Heart right ventricle (tissue), 16 donors: Measurements from ENCODE around the gene TCF7L2. TPM values are rescaled to one million over a fixed set of nuclear protein-coding genes. Genes with fewer than 3 reads are reported as not detected.

Experiments used
- ATAC-seq, 8 donors: fragments of 200-7000 bp; cut with Tn5 transposase; one replicate each; pipeline ENCODE4 v1.9.1; 2020; ENCODE audit warnings: mild to moderate bottlenecking in 8 of 8, moderate library complexity in 8 of 8, moderate number of reproducible peaks in 1 of 8
- DNase-seq, 2 donors: peaks; one replicate each; pipeline ENCODE4 v3.0.0-alpha.2; 2020
- H3K27ac ChIP-seq, 10 donors: fragments of 200-600 bp; sonication (generic) in 2 of 10; one replicate each; pipeline versions ENCODE4 v1.5.0 to v1.8.0; 2020 to 2022; ENCODE audit warnings: mild to moderate bottlenecking in 3 of 10
- H3K27me3 ChIP-seq, 7 donors: fragments of 200-600 bp; one replicate each; pipeline ENCODE4 v1.8.0; 2021 to 2022; ENCODE audit warnings: mild to moderate bottlenecking in 2 of 7
- H3K36me3 ChIP-seq, 9 donors: fragments of 200-600 bp; sonication (generic) in 1 of 9; one replicate each; pipeline versions ENCODE4 v1.5.0 to v1.8.0; 2020 to 2022; ENCODE audit warnings: mild to moderate bottlenecking in 2 of 9
- H3K4me1 ChIP-seq, 9 donors: fragments of 200-600 bp; sonication (generic) in 1 of 9; one replicate each; pipeline versions ENCODE4 v1.5.0 to v1.8.0; 2020 to 2022; ENCODE audit warnings: mild to moderate bottlenecking in 4 of 9
- H3K4me3 ChIP-seq, 10 donors: fragments of 200-600 bp; sonication (generic) in 2 of 10; one replicate each; pipeline versions ENCODE4 v1.5.0 to v1.8.0; 2020 to 2022; ENCODE audit warnings: mild to moderate bottlenecking in 7 of 10, moderate library complexity in 2 of 10
- H3K9me3 ChIP-seq, 11 donors: fragments of 200-600 bp in 10 of 11; sonication (generic) in 2 of 11; one replicate each; pipeline versions ENCODE4 v1.5.0 to v1.8.0; 2013 to 2022; ENCODE audit warnings: mild to moderate bottlenecking in 2 of 11, control low read depth in 1 of 11, moderate library complexity in 1 of 11
- CTCF ChIP-seq, 9 donors: fragments of 200-600 bp; sonication (generic) in 2 of 9; IDR thresholded peaks; one replicate each; pipeline versions ENCODE4 v1.5.0 to v1.8.0; 2021 to 2022; ENCODE audit warnings: antibody characterized with exemption in 9 of 9, mild to moderate bottlenecking in 5 of 9, moderate library complexity in 1 of 9
- WGBS, 2 donors: extraction: QIAGEN DNeasy Blood & Tissue Kit; methylation state at CpG; one replicate each; pipeline ENCODE4 v1.1.7; 2013; ENCODE audit warnings: inconsistent platforms in 1 of 2; 5-methylcytosine and 5-hydroxymethylcytosine counted together
- intact Hi-C, 10 donors: fragments of 100-400 bp; cut with DNase I; formaldehyde crosslinking; loops; one replicate each; pipeline versions ENCODE4 v1.11.1 to v1.14.2; 2022
- polyA plus RNA-seq, 2 donors: library from polyadenylated mRNA; stranded (reverse); fragments of 200-250 nt; gene quantifications; one replicate each; pipeline ENCODE4 v1.2.3, GENCODE V29; 2013
- total RNA-seq, 10 donors: library from RNA; stranded (reverse); fragmentation: NEBNext Ultra II Directional in 3 of 10; extraction: Animal tissue kit (Norgen Biotek cat#: 25700) in 3 of 10; gene quantifications; one replicate each; pipeline versions ENCODE4 v1.2.1 to v1.2.4, GENCODE V29; 2021 to 2023
- donor health status: Arrhythmogenic right ventricular cardiomyopathy.
- donor health status: ischemic (EF 13 %, LVEDD 7.1; RV severe dilation, severe dysfunction).
- donor health status: healthy with polysubstance abuse.
- donor health status: DM: no; HTN: yes; CAD: no.
- donor health status: DM: no; HTN: no; CAD: no.
- donor health status: ischemic (EF 25% LVEDD 6.9; RV normal size, moderate dysfunction).
- donor health status: ischemic (EF 25% LVEDD 5.7; RV mildly dilated, moderate dysfunction).
- donor health status: healthy.
- donor health status: DM: yes; HTN: yes; CAD: no.
- donor health status: Ischemic cardiomyopathy.
- donor health status: ischemic (EF 35%, LVEDD 5.7; RV mildly dilated, moderate dysfunction).
- donor health status: nonischemic (EF 11% LVEDD 7.7; RV severe dilation, severe dysfunction).
- donor health status: DM: yes; HTN: yes; CAD: no.
- donor health status: PGD.
- donor health status: ischemic (EF 29% LVEDD 5.4; RV normal size, mild dysfunction).
- donor health status: nonischemic (EF 23%, LVEDD 6.1; RV moderate dilation, normal function).

The TCF7L2 gene
- total and polyA plus RNA-seq, 12 donors, result 3.6 to 15.8 (median 11.8) TPM

GRCh38 chr10:112932658-112933057 lies 17.4 kb upstream of the TCF7L2 start:
- Histone ChIP-seq H3K36me3 (no peaks in the 10 kb centered on the region), H3K4me1 (no peaks in the 10 kb centered on the region), H3K4me3 (no peak overlapping the region), H3K27ac (no peak overlapping the region), H3K9me3 (peaks cover 0 to 29% (median 15%) of the 10 kb centered on the region in 11 donors), H3K27me3 (no peaks in the 10 kb centered on the region)
- intact Hi-C loops, result no loop called here
- 99% methylated on average over 4 of the region's 4 CpGs for WGBS, 2 donors
- no peak for TF ChIP-seq CTCF (IDR thresholded peaks at IDR 0.05)
- no peak for ATAC-seq
- DNase-seq, result no peak

- no peak for TF ChIP-seq CTCF (IDR thresholded peaks at IDR 0.05)
- no peak overlapping the region for H3K27ac ChIP-seq
- DNase-seq, result no peak
- H3K4me1 ChIP-seq, result no peaks in the 10 kb centered on the region
- H3K36me3 ChIP-seq, result no peaks in the 10 kb centered on the region
- peaks cover 0 to 24% (median 14%) of the 10 kb centered on the region in 11 donors for H3K9me3 ChIP-seq
- no peaks in the 10 kb centered on the region for H3K27me3 ChIP-seq
- WGBS, 2 donors, result 64 to 71% methylated on average over 2 of the region's 2 CpGs
- no peak overlapping the region for H3K4me3 ChIP-seq
- intact Hi-C loops, result no loop called here
- no peak for ATAC-seq
Observed at GRCh38 chr10:112934193-112934592, 15.9 kb upstream of the TCF7L2 start.

- DNase-seq (no peak), ATAC-seq (no peak)
- no peaks in the 10 kb centered on the region for H3K27me3 ChIP-seq
- H3K4me1 ChIP-seq, result no peaks in the 10 kb centered on the region
- intact Hi-C loops, result no loop called here
- no peak overlapping the region for H3K4me3 ChIP-seq
- no peak overlapping the region for H3K27ac ChIP-seq
- H3K9me3 ChIP-seq, result no peaks in the 10 kb centered on the region
- no peaks in the 10 kb centered on the region for H3K36me3 ChIP-seq
- WGBS, 2 donors, result 76 to 88% methylated on average over 6 of the region's 6 CpGs
- TF ChIP-seq CTCF (IDR thresholded peaks at IDR 0.05), result no peak
Observed at GRCh38 chr10:112938808-112939482, 11.1 kb upstream of the TCF7L2 start.

GRCh38 chr10:112945811-112946210 lies 4.2 kb upstream of the TCF7L2 start:
- H3K4me3 ChIP-seq, result no peak overlapping the region
- intact Hi-C loops, result loop anchor here in 2 of 10 donors (5.0 to 10.0 kb wide), 2 partner anchors 181 to 439 kb away; no protein-coding TSS in a partner anchor
- H3K27me3 ChIP-seq, result no peaks in the 10 kb centered on the region
- no peak for TF ChIP-seq CTCF (IDR thresholded peaks at IDR 0.05)
- no peak for DNase-seq
- H3K27ac ChIP-seq, result peak overlapping the region in 1 of 10 donors; percentile 34
- H3K36me3 ChIP-seq, result no peaks in the 10 kb centered on the region
- peaks cover 0 to 22% (median 6%) of the 10 kb centered on the region in 9 donors for H3K4me1 ChIP-seq
- 48 to 56% methylated on average over 5 of the region's 5 CpGs for WGBS, 2 donors
- H3K9me3 ChIP-seq, result no peaks in the 10 kb centered on the region
- no peak for ATAC-seq
